ENCODE data around the gene GPR31.
"Not testable (repeated sequence)": the region's sequence is repeated elsewhere in the genome, so short reads cannot be mapped to it uniquely, and the experiment has no call there.

The GPR31 gene

GRCh38 chr6:167157863-167158262, at the start of gene GPR31:
TSS of gene GPR31 (minus strand) at chr6:167157980. CDS start at chr6:167157831, 149 bp downstream.
- no peak for DNase-seq

GRCh38 chr6:167207527-167207926, 49.7 kb upstream of the GPR31 start:
- DNase-seq: no peak

GRCh38 chr6:167205316-167205715, 47.5 kb upstream of the GPR31 start:
- DNase-seq: not testable (repeated sequence)

- DNase-seq: peak; percentile 16
Measured at GRCh38 chr6:167204059-167204348, 46.2 kb upstream of the GPR31 start.

GRCh38 chr6:167203261-167204058, 45.7 kb upstream of the GPR31 start:
- not testable (repeated sequence) for DNase-seq

GRCh38 chr6:167202613-167203012, 44.8 kb upstream of the GPR31 start:
- DNase-seq: not testable (repeated sequence)

GRCh38 chr6:167200806-167201205, 43.0 kb upstream of the GPR31 start:
- no peak for DNase-seq

- DNase-seq: not testable (repeated sequence)
Measured at GRCh38 chr6:167195941-167196610, 38.3 kb upstream of the GPR31 start.

- not testable (repeated sequence) for DNase-seq
Measured at GRCh38 chr6:167193515-167194125, 35.8 kb upstream of the GPR31 start.

GRCh38 chr6:167191043-167191583, 33.3 kb upstream of the GPR31 start:
- DNase-seq: not testable (repeated sequence)

- DNase-seq: not testable (repeated sequence)
Measured at GRCh38 chr6:167187275-167187674, 29.5 kb upstream of the GPR31 start.

- DNase-seq: not testable (repeated sequence)
Measured at GRCh38 chr6:167185101-167185500, 27.3 kb upstream of the GPR31 start.

GRCh38 chr6:167182913-167183314, 25.1 kb upstream of the GPR31 start:
- not testable (repeated sequence) for DNase-seq

GRCh38 chr6:167181351-167181750, 23.6 kb upstream of the GPR31 start:
- DNase-seq: not testable (repeated sequence)

- not testable (repeated sequence) for DNase-seq
Measured at GRCh38 chr6:167180086-167180485, 22.3 kb upstream of the GPR31 start.

- DNase-seq: not testable (repeated sequence)
Measured at GRCh38 chr6:167178896-167179655, 21.3 kb upstream of the GPR31 start.

GRCh38 chr6:167177271-167177670, 19.5 kb upstream of the GPR31 start:
- DNase-seq: not testable (repeated sequence)

GRCh38 chr6:167172011-167172410, 14.2 kb upstream of the GPR31 start:
- not testable (repeated sequence) for DNase-seq

GRCh38 chr6:167171300-167171699, 13.5 kb upstream of the GPR31 start:
- not testable (repeated sequence) for DNase-seq

GRCh38 chr6:167169867-167170266, 12.1 kb upstream of the GPR31 start:
- not testable (repeated sequence) for DNase-seq

GRCh38 chr6:167168296-167168695, 10.5 kb upstream of the GPR31 start:
- DNase-seq: not testable (repeated sequence)

- DNase-seq: not testable (repeated sequence)
Measured at GRCh38 chr6:167167699-167168098, 9.9 kb upstream of the GPR31 start.
